ENCODE measurements around the gene MTNR1B.

GRCh38 chr11:92979176-92979575, 9.7 kb downstream of the MTNR1B start:
- TF ChIP-seq CTCF (conservative IDR thresholded peaks at IDR 0.05) (no peak), EZH2 (IDR thresholded peaks at IDR 0.05; ENCODE audit: low read depth) (no peak)

Measured in PC-9 (cell line).